ENCODE data around the gene RBPJ.
"Not testable (repeated sequence)": the region's sequence is repeated elsewhere in the genome, so short reads cannot be mapped to it uniquely, and the experiment has no call there.

Gene RBPJ

GRCh38 chr4:26303008-26303407, 17.8 kb upstream of the RBPJ start:
- TF ChIP-seq CTCF (IDR thresholded peaks at IDR 0.05) (no peak), ZFX (IDR thresholded peaks at IDR 0.05; ENCODE audit: borderline replicate concordance) (no peak)
- H3K27ac ChIP-seq, result no peak overlapping the region

DNA sequence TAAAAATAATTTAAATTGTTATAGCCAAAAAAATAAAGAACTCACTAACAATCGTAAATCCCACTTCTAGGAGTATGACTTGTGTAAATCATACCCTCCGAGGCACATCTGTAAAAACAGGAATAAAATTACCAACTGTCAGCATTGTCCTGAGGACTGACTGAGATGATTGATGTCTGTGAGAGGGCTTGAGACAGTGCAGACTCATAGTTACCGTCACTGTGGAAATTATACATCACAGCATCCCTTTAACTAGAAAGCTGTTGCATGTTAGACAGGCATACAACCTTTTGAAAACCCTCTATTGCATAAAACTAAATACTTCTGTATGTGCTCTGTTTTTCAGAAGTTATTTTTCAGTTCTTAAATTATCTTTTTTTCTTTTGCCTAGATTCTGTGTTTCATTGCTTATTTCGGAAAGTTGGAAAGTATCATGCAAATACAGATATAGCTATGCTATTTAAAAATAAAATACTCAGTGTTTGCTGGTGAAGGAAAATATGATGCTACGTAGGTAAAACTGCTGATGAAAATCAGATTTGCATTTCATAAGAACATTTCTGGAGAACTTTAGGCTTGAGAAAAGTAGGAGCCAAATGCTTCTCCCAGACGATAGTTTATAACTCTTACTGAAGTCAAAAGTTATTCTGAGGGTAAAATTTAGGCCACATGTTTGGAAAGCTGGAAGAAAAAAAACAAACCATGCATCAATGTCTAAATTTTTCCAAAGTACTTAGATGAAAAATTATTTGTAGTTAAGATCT, 13.6 kb upstream of the RBPJ start:
- TF ChIP-seq CTCF (IDR thresholded peaks at IDR 0.05), result no peak
- TF ChIP-seq ZFX (IDR thresholded peaks at IDR 0.05; ENCODE audit: borderline replicate concordance), result no peak
- H3K27ac ChIP-seq, result no peak overlapping the region

GRCh38 chr4:26308568-26308967, 12.2 kb upstream of the RBPJ start:
- H3K27ac ChIP-seq, result no peak overlapping the region
- no peak for TF ChIP-seq ZFX (IDR thresholded peaks at IDR 0.05; ENCODE audit: borderline replicate concordance)
- TF ChIP-seq CTCF (IDR thresholded peaks at IDR 0.05), result no peak

DNA sequence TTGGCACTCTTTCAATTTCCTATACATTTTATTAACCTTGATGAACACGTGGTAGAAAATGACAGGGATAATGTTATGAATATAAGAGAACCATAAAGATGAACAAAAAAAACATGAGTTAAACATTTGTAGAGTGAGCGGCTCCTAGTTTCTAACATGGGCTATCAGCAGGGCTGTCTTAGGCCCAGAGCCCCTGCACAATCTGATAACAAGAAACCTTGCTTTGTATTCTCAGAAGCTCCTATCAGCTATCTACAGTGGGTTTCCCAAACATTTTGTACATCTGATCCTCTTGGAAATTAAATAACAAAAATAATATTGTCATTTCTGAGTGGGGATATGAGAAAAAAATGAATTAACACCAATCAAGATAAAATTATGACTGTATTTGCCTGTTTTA, 10.6 kb upstream of the RBPJ start:
- no peak overlapping the region for H3K27ac ChIP-seq
- TF ChIP-seq CTCF (IDR thresholded peaks at IDR 0.05) (no peak), ZFX (IDR thresholded peaks at IDR 0.05; ENCODE audit: borderline replicate concordance) (no peak)

DNA sequence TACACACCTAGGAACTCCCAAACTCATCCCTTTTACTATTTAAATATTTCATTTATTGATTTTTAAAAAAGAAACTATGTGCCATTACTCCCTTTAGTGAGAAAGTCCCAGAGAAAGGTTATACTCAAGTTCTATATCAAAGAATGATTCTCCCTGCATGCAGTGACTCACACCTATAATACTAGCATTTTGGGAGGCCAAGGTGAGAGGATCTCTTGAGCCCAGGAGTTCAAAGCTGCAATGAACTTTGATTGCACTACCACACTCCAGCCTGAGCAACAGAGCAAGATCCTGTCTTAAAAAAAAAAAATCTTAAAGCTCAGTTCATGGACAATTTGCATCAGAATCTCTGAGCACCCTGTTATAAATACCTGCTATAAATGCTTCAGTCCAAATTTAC, 9.2 kb upstream of the RBPJ start:
- H3K27ac ChIP-seq, result no peak overlapping the region
- TF ChIP-seq ZFX (IDR thresholded peaks at IDR 0.05; ENCODE audit: borderline replicate concordance), result no peak
- no peak for TF ChIP-seq CTCF (IDR thresholded peaks at IDR 0.05)

DNA sequence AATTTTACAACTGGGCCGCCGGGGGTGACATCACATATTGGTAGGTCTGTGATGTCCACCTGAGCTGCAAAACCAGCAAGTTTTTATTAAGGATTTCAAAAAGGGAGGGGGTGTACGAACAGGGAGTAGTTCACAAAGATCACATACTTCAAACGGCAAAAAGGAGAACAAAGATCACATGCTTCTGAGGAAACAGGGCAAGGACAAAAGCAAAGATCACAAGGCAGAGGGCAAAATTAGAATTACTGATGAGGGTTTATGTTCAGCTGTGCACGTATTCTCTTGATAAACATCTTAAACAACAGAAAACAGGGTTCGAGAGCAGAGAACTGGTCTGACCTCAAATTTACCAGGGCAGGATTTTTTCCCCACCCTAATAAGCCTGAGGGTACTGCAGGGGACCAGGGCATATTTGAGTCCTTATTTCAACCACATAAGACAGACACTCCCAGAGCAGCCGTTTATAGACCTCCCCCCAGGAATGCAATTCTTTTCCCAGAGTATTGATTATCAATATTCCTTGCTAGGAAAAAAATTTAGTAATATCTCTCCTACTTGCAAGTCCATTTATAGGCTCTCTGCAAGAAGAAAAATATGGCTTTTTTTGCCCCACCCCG, 5.4 kb upstream of the RBPJ start:
- not testable (repeated sequence) for H3K27ac ChIP-seq

DNA sequence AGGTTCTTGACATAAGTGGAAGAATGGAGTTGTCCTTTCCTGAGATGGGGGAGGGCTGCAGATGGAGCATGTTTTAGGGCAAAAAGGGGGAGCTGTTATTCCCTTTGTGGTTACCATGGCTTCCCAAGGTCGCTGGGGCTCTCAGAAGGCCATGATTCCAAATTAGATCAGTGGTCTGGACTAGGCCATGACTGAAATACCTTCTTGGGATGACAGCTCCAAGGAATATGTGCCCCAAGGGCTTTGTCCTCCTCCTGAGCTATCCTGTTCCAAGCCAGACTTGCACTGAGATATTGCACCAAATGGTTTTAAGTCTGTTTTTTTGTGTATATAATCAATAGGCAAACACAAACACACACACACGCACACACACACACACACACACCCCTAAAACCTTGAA, 3.0 kb upstream of the RBPJ start:
- no peak overlapping the region for H3K27ac ChIP-seq
- TF ChIP-seq CTCF (IDR thresholded peaks at IDR 0.05), result no peak
- TF ChIP-seq ZFX (IDR thresholded peaks at IDR 0.05; ENCODE audit: borderline replicate concordance), result no peak
